ENCODE measurements around the gene CTAG1B. TPM values are rescaled to one million over a fixed set of nuclear protein-coding genes. Genes with fewer than 3 reads are reported as not detected.

The CTAG1B gene
- total and polyA plus RNA-seq, 2 donors (not counting 3 experiments of a cell fraction or from before 2014, with no cell fraction given) = not detected

DNA sequence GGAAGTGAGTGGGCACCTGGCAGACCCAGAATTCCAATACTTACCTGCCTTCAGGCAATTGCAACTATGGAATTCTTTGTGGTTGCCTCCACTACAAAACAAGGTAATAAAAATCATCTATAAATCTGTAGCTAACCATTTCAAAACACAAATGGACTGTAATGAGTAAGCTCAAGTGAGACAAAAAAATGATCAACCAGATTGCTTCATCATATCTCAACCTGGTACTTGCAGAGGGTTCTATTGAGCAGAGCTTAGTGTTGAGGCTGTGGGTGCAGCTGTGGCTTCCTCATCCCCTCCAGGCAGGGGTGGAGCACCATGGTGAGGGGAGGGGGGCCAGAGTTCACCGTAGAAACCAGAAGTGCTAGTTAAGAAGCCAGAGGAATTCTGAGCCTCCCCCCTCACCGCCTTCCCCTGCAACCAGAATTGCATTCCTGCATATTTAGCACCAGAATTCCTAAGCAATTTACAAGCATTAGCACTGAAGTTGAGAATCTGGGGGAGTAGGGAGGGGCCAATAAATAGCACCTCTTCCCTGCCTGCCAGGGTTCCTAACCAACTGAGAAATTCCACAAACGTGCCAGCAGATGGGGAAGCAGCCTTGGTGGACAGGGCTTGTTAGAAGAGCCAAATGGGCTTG, 22.7 kb downstream of the CTAG1B start:
- H2AFZ ChIP-seq (ENCODE audit: low read depth, low read length) = no peak overlapping the region
- no peaks in the 10 kb centered on the region for H3K79me2 ChIP-seq (ENCODE audit: control insufficient read depth, insufficient read depth, low read length)
- no peaks in the 10 kb centered on the region for H4K20me1 ChIP-seq (replicated peaks; ENCODE audit: control insufficient read depth, extremely low read depth, insufficient read depth, low read length)
- no peak overlapping the region for H3K9ac ChIP-seq (replicated peaks; ENCODE audit: extremely low read depth, insufficient read depth, low read length)
- H3K4me3 ChIP-seq (replicated peaks in 1 of 3; ENCODE audit: insufficient read depth in 1 of 3, low read depth in 1 of 3, low read length in 3 of 3) = no peak overlapping the region
- DNase-seq (ENCODE audit: low read depth, low spot score) = no peak
- no TSS peak for BruUV-seq (replicated peaks)
- no peaks in the 10 kb centered on the region for H3K4me1 ChIP-seq (ENCODE audit: control insufficient read depth, extremely low read depth, insufficient read depth, low read length)
- H3K27ac ChIP-seq (ENCODE audit: insufficient read depth, low read depth, low read length) = no peak overlapping the region
- no peaks in the 10 kb centered on the region for H3K36me3 ChIP-seq (ENCODE audit: control insufficient read depth in 2 of 2, extremely low read depth in 1 of 2, insufficient read depth in 2 of 2, low read length in 2 of 2)
- dilution Hi-C loops (cut with MboI; ENCODE audit: extremely low pct_ligation_motif_present, low sequenced_read_pairs) (no loop called here), intact Hi-C loops (cut with micrococcal nuclease) (no loop called here)
- no peaks in the 10 kb centered on the region for H3K9me3 ChIP-seq (replicated peaks; ENCODE audit: control insufficient read depth, insufficient read depth, low read length)
- POLR2A ChIA-PET = no interaction called here
- no peak overlapping the region for H3K4me2 ChIP-seq (ENCODE audit: insufficient read depth, low read length)
- H3K27me3 ChIP-seq (ENCODE audit: control insufficient read depth in 2 of 2, insufficient read depth in 2 of 2, low read length in 2 of 2) = peaks cover 5 to 13% of the 10 kb centered on the region in 2 experiments
- FAIRE-seq = no peak
- no peaks in the 10 kb centered on the region for H3K9me1 ChIP-seq (replicated peaks; ENCODE audit: control insufficient read depth, extremely low read depth, insufficient read depth, low read length)
- CTCF ChIA-PET = no interaction called here
- TF ChIP-seq, protein P1, sequence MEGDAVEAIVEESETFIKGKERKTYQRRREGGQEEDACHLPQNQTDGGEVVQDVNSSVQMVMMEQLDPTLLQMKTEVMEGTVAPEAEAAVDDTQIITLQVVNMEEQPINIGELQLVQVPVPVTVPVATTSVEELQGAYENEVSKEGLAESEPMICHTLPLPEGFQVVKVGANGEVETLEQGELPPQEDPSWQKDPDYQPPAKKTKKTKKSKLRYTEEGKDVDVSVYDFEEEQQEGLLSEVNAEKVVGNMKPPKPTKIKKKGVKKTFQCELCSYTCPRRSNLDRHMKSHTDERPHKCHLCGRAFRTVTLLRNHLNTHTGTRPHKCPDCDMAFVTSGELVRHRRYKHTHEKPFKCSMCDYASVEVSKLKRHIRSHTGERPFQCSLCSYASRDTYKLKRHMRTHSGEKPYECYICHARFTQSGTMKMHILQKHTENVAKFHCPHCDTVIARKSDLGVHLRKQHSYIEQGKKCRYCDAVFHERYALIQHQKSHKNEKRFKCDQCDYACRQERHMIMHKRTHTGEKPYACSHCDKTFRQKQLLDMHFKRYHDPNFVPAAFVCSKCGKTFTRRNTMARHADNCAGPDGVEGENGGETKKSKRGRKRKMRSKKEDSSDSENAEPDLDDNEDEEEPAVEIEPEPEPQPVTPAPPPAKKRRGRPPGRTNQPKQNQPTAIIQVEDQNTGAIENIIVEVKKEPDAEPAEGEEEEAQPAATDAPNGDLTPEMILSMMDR (IDR thresholded peaks at IDR 0.05; ENCODE audit: extremely low read depth in 1 of 2, insufficient read depth in 1 of 2, low read depth in 1 of 2, low read length in 2 of 2) = no peak
- TF ChIP-seq POLR2AphosphoS5 (IDR thresholded peaks at IDR 0.05; ENCODE audit: insufficient read depth, low read depth, low read length) (no peak), JUN (IDR thresholded peaks at IDR 0.05; ENCODE audit: borderline replicate concordance, insufficient read depth, insufficient read length, low read depth) (no peak), GATA2 (IDR thresholded peaks at IDR 0.05; ENCODE audit: insufficient read depth, insufficient read length, low read depth, low read length) (no peak), POLR2A (IDR thresholded peaks at IDR 0.05; ENCODE audit: low read depth, low read length) (no peak), MAX (IDR thresholded peaks at IDR 0.05; ENCODE audit: insufficient read depth, insufficient read length) (no peak), FOS (IDR thresholded peaks at IDR 0.05; ENCODE audit: borderline replicate concordance, insufficient read depth, low read length) (no peak), EZH2 (IDR thresholded peaks at IDR 0.05; ENCODE audit: borderline replicate concordance, low read depth, low read length, severe bottlenecking) (no peak), MYC (IDR thresholded peaks at IDR 0.05; ENCODE audit: low read depth, low read length) (no peak)
